MM.1S (cell line): ENCODE measurements around the gene JMJD7.

Experiments
- EZH2 ChIP-seq: fragments of 300-600 bp; sonication (generic); optimal IDR thresholded peaks from 2 replicates; pipeline ENCODE3; 2017; ENCODE audit warnings: low read depth, mild to moderate bottlenecking, antibody characterized with exemption, low read length, mixed read lengths
- TF ChIP-seq, protein P1 (sequence below): fragments of 300-600 bp; sonication (generic); IDR thresholded peaks from 2 replicates; pipeline ENCODE4 v1.5.1; 2016; ENCODE audit warnings: antibody characterized with exemption, low read length, mixed read lengths

DNA sequence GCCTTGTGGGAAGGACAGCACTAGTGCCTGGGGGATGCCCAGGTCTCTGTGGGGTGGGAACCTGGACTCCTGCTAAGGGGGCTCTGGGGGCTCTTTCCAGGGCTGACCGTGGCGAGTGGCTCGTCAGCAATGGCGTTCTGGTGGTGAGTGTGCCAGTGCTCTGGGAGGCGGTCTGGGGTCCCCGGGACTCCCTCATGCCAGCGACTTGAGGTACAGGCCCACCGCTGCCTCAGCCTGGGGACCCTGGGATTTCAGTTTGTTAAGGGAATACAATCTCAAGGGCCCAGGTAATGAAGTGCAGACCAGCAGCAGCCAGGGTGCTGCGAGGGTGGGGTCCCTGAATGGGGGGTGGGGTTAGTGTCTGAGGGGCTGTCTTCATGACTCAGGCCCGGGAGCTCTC, 13.2 kb downstream of the JMJD7 start:
- TF ChIP-seq, protein P1, sequence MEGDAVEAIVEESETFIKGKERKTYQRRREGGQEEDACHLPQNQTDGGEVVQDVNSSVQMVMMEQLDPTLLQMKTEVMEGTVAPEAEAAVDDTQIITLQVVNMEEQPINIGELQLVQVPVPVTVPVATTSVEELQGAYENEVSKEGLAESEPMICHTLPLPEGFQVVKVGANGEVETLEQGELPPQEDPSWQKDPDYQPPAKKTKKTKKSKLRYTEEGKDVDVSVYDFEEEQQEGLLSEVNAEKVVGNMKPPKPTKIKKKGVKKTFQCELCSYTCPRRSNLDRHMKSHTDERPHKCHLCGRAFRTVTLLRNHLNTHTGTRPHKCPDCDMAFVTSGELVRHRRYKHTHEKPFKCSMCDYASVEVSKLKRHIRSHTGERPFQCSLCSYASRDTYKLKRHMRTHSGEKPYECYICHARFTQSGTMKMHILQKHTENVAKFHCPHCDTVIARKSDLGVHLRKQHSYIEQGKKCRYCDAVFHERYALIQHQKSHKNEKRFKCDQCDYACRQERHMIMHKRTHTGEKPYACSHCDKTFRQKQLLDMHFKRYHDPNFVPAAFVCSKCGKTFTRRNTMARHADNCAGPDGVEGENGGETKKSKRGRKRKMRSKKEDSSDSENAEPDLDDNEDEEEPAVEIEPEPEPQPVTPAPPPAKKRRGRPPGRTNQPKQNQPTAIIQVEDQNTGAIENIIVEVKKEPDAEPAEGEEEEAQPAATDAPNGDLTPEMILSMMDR = no peak
- TF ChIP-seq EZH2 = no peak
